SK-N-MC (cell line): Measurements from ENCODE around the gene APOE.

Source experiments
- EZH2 ChIP-seq: fragments of 200-600 bp; sonication (generic); IDR thresholded peaks from one replicate; pipeline ENCODE4 v1.6.1; 2017; ENCODE audit warnings: antibody characterized with exemption
- FOXP2 ChIP-seq: optimal IDR thresholded peaks from 2 replicates; pipeline ENCODE3; 2011; ENCODE audit warnings: mild to moderate bottlenecking, moderate library complexity; ENCODE audit not compliant: insufficient read depth; ENCODE audit errors: extremely low read length, control extremely low read depth
- POLR2AphosphoS5 ChIP-seq: IDR thresholded peaks from 2 replicates; pipeline ENCODE4 v1.6.1; 2012; ENCODE audit warnings: mild to moderate bottlenecking, low read depth, low read length, borderline replicate concordance

DNA sequence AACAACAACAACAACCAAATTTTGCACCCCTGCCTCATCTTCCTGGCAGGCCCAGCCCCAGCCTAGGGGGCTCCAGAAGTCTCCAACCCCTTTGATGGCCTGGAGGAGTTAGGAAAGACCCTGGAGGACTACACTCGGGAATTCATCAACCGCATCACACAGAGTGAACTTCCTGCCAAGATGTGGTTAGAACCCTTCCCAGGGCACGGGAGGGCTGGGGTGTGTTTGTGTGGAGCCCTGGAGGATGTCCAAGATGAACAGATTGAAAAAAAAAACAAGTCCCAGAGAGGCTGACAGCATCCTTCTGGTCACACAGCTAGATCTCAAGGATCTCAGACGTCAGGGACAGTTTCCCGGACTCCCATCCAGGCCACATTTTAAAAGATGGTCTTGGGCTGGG lies 22.1 kb downstream of the APOE start:
- TF ChIP-seq EZH2 = no peak
- no peak for TF ChIP-seq POLR2AphosphoS5
- TF ChIP-seq FOXP2 = no peak
